Astrocyte (in vitro differentiated cells and primary cell): Measurements from ENCODE around the gene L1CAM. TPM values are rescaled to one million over a fixed set of nuclear protein-coding genes. Genes with fewer than 3 reads are reported as not detected.

Experiments used
- DNase-seq: peaks from one replicate; pipeline ENCODE4 v3.0.0-alpha.2; 2010; ENCODE audit warnings: low read depth
- FAIRE-seq: peaks from 2 replicates; lab custom pipeline; 2011; peaks lifted over from hg19 to GRCh38; lab: Jason Lieb, UNC
- H2AFZ ChIP-seq: 2 replicates; pipeline ENCODE4 v1.6.0; 2012; ENCODE audit warnings: low read depth, low read length, inconsistent platforms
- H3K27ac ChIP-seq: 2 replicates; pipeline ENCODE4 v1.5.1; 2011; ENCODE audit warnings: low read depth, low read length, inconsistent platforms
- H3K27me3 ChIP-seq: 2 replicates; pipeline ENCODE4 v1.6.0; 2011; ENCODE audit warnings: low read length, inconsistent platforms; ENCODE audit not compliant: insufficient read depth
- H3K36me3 ChIP-seq: 2 replicates; pipeline ENCODE4 v1.5.1; 2011; ENCODE audit warnings: low read length, inconsistent platforms; ENCODE audit not compliant: insufficient read depth
- H3K4me1 ChIP-seq: 2 replicates; pipeline ENCODE4 v1.5.1; 2011; ENCODE audit warnings: low read length, inconsistent platforms; ENCODE audit not compliant: insufficient read depth
- H3K4me2 ChIP-seq: 2 replicates; pipeline ENCODE4 v1.6.0; 2012; ENCODE audit warnings: low read length, inconsistent platforms
- H3K4me3 ChIP-seq: 2 replicates; pipeline ENCODE4 v1.5.1; 2011; ENCODE audit warnings: low read depth, mild to moderate bottlenecking, low read length, inconsistent platforms; ENCODE audit not compliant: insufficient read depth
- H3K79me2 ChIP-seq: 2 replicates; pipeline ENCODE4 v1.6.0; 2012; ENCODE audit warnings: mild to moderate bottlenecking, low read length, inconsistent platforms; ENCODE audit not compliant: insufficient read depth
- H3K9ac ChIP-seq: 2 replicates; pipeline ENCODE4 v1.6.0; 2012; ENCODE audit warnings: mild to moderate bottlenecking, low read length, inconsistent platforms
- H3K9me3 ChIP-seq: 2 replicates; pipeline ENCODE4 v1.5.1; 2012; ENCODE audit warnings: low read depth, mild to moderate bottlenecking, low read length, inconsistent platforms; ENCODE audit not compliant: insufficient read depth
- H4K20me1 ChIP-seq: 2 replicates; pipeline ENCODE4 v1.6.0; 2012; ENCODE audit warnings: low read length, inconsistent platforms; ENCODE audit not compliant: insufficient read depth
- H3K27ac Mint-ChIP-seq: one replicate; pipeline ENCODE4 v1.8.0; 2021; ENCODE audit warnings: mild to moderate bottlenecking, mixed read lengths; ENCODE audit not compliant: unreplicated experiment
- H3K27me3 Mint-ChIP-seq: one replicate; pipeline ENCODE4 v1.8.0; 2021; ENCODE audit warnings: low read depth, mixed read lengths; ENCODE audit not compliant: unreplicated experiment
- H3K36me3 Mint-ChIP-seq: one replicate; pipeline ENCODE4 v1.8.0; 2021; ENCODE audit warnings: low read depth, mixed read lengths; ENCODE audit not compliant: unreplicated experiment
- H3K4me1 Mint-ChIP-seq: one replicate; pipeline ENCODE4 v1.8.0; 2021; ENCODE audit warnings: low read depth, mixed read lengths; ENCODE audit not compliant: unreplicated experiment
- H3K4me3 Mint-ChIP-seq: one replicate; pipeline ENCODE4 v1.8.0; 2021; ENCODE audit warnings: mild to moderate bottlenecking, moderate library complexity, mixed read lengths; ENCODE audit not compliant: unreplicated experiment
- H3K9me3 Mint-ChIP-seq: one replicate; pipeline ENCODE4 v1.8.0; 2021; ENCODE audit warnings: mild to moderate bottlenecking, mixed read lengths; ENCODE audit not compliant: unreplicated experiment
- CTCF ChIP-seq: IDR thresholded peaks from 2 replicates; pipeline ENCODE4 v1.5.1; 2011; ENCODE audit warnings: low read depth, mild to moderate bottlenecking, inconsistent platforms, low read length, moderate library complexity; ENCODE audit not compliant: insufficient read depth
- EZH2 ChIP-seq: IDR thresholded peaks from 2 replicates; pipeline ENCODE4 v1.6.1; 2012; ENCODE audit warnings: mild to moderate bottlenecking, low read length, inconsistent platforms; ENCODE audit not compliant: insufficient read depth
- total RNA-seq: library from RNA; stranded (reverse); gene quantifications from 2 replicates; pipeline ENCODE4 v1.2.1, GENCODE V29; 2021

The L1CAM gene
- total RNA-seq, 1 donor from 2014 or later = 347 TPM

- Histone ChIP-seq H3K4me1 (no peaks in the 10 kb centered on the region), H3K4me3 (no peak overlapping the region), H3K27ac (no peak overlapping the region), H3K9ac (no peak overlapping the region), H3K9me3 (no peaks in the 10 kb centered on the region), H4K20me1 (no peaks in the 10 kb centered on the region), H3K27me3 (peaks cover 2% of the 10 kb centered on the region), H3K4me2 (no peak overlapping the region), H3K36me3 (no peaks in the 10 kb centered on the region), H3K79me2 (no peaks in the 10 kb centered on the region), H2AFZ (no peak overlapping the region)
- Mint-ChIP-seq H3K36me3 (peaks cover 6% of the 10 kb centered on the region), H3K4me3 (no peak overlapping the region), H3K27ac (no peak overlapping the region), H3K27me3 (no peaks in the 10 kb centered on the region), H3K4me1 (peaks cover 17% of the 10 kb centered on the region), H3K9me3 (no peaks in the 10 kb centered on the region)
- DNase-seq (no peak), FAIRE-seq (no peak)
- TF ChIP-seq EZH2 (no peak), CTCF (no peak)
These were observed 13.8 kb downstream of the L1CAM start for GRCh38 chrX:153871946-153872878.

- no peak overlapping the region for H3K4me2 ChIP-seq
- Mint-ChIP-seq H3K27me3 (no peaks in the 10 kb centered on the region), H3K27ac (no peak overlapping the region), H3K4me1 (peaks cover 16% of the 10 kb centered on the region), H3K9me3 (no peaks in the 10 kb centered on the region), H3K4me3 (no peak overlapping the region), H3K36me3 (peaks cover 6% of the 10 kb centered on the region)
- H3K4me3 ChIP-seq = no peak overlapping the region
- no peak overlapping the region for H3K9ac ChIP-seq
- DNase-seq (no peak), FAIRE-seq (no peak)
- H3K27ac ChIP-seq = no peak overlapping the region
- H3K36me3 ChIP-seq = no peaks in the 10 kb centered on the region
- no peaks in the 10 kb centered on the region for H3K79me2 ChIP-seq
- peaks cover 2% of the 10 kb centered on the region for H3K27me3 ChIP-seq
- no peaks in the 10 kb centered on the region for H4K20me1 ChIP-seq
- no peak for TF ChIP-seq EZH2
- no peak for TF ChIP-seq CTCF
- H3K9me3 ChIP-seq = no peaks in the 10 kb centered on the region
- H3K4me1 ChIP-seq = no peaks in the 10 kb centered on the region
- H2AFZ ChIP-seq = no peak overlapping the region
These were observed 14.5 kb downstream of the L1CAM start for GRCh38 chrX:153871451-153871850.
